HG03097 (cell line): ENCODE measurements around the gene PLCL2.

Experiments used
- ATAC-seq: cut with Tn5 transposase; IDR thresholded peaks from one replicate; pipeline ENCODE4 v1.9.1; 2021; ENCODE audit not compliant: unreplicated experiment, low FRiP score

Gene PLCL2

DNA sequence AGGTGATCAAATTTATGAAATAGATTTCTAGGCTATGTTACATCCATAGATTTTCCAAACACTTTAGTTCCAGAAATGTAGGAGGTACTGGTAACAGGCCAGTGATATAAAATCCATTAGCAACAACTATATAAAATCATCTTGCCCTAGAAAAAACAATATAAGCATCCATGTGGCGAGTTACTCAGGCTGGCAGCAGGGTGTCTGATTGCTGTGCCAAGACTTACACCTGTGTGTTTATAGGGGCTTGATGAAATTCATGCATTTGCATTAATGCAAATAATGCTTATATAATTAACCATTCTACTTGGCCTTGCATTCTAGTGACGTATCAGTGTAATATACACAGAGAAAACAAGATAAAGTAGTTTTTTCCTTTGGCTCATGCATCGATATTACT lies 153.4 kb downstream of the PLCL2 start:
- no peak for ATAC-seq

DNA sequence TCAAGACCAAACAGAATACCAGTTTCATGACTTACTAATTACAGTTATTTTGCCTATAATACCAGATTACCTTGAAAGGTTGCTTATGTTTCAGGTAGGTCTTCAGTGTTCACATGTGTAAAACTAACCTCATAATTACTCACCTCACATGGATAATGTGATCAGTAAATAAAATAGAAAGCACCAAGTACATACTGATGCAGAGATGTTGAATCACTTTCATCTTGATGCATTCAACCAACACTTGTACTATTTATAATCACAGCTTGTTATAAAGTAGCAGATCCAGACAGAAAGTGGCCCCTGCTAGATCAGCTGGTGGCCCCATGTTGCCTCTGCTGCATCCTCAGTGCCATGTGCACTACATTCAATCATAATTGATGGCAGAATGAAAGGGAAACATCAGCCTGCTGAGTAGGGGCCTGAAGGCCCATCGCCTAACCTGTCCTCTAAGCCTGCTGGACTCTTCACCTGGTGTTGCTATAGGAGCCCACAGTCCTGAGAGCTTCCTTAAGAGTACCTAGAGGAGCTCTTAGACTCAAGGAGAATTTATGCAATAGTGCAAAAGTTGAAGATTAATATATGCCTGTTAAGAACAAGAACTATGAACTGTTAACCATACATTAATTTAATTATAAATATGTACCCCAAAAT lies 154.3 kb downstream of the PLCL2 start:
- no peak for ATAC-seq

GRCh38 chr3:17039594-17039993 lies 154.8 kb downstream of the PLCL2 start:
- ATAC-seq: no peak

- ATAC-seq: no peak
Observed at GRCh38 chr3:17040322-17040989, 155.7 kb downstream of the PLCL2 start.

- ATAC-seq: no peak
Observed at GRCh38 chr3:17040990-17041377, 156.2 kb downstream of the PLCL2 start.

GRCh38 chr3:17044855-17045254 lies 160.1 kb downstream of the PLCL2 start:
- ATAC-seq: no peak

GRCh38 chr3:17045705-17046104 lies 160.9 kb downstream of the PLCL2 start:
- no peak for ATAC-seq

- ATAC-seq: no peak
Observed at GRCh38 chr3:17046623-17047022, 161.9 kb downstream of the PLCL2 start.

DNA sequence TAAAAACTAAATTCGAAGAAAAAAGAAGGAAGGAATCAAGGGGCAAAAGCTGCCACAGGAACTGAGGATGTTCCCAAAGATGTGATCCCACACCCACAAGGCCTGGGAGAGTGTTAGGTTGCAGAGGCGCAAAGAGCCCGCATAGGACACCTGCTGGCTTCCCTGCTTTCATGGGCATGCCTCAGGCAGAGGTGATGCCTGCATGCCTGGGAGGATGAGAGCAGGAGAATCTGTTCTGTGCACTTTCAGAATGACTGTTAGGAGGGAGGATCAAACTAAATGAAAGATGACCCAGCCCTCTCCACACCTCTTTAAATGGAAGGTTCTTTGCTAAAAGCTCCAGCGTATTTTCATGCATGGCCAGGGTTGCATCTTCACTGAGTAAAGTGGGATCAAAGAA lies 162.4 kb downstream of the PLCL2 start:
- no peak for ATAC-seq

- no peak for ATAC-seq
Observed at GRCh38 chr3:17047894-17048293, 163.1 kb downstream of the PLCL2 start.

- ATAC-seq: no peak
Observed at GRCh38 chr3:17050071-17050470, 165.3 kb downstream of the PLCL2 start.

DNA sequence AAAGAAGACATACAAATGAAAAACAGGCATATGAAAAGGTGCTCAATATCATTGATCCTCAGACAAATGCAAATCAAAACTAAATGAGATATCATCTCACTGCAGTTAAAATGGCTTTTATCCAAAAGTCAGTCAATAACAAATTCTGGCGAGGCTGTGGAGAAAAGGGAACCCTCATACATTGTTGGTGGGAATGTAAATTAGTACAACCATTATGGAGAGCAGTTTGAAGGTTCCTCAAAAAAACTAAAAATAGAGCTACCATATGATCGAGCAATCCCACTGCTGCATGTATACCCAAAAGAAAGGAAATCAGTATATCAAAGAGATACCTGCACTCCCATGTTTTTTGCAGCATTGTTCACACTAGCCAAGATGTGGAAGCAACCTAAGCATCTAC lies 165.8 kb downstream of the PLCL2 start:
- no peak for ATAC-seq

- no peak for ATAC-seq
Observed at GRCh38 chr3:17052363-17052762, 167.6 kb downstream of the PLCL2 start.

GRCh38 chr3:17054301-17054981 lies 169.7 kb downstream of the PLCL2 start:
- no peak for ATAC-seq

DNA sequence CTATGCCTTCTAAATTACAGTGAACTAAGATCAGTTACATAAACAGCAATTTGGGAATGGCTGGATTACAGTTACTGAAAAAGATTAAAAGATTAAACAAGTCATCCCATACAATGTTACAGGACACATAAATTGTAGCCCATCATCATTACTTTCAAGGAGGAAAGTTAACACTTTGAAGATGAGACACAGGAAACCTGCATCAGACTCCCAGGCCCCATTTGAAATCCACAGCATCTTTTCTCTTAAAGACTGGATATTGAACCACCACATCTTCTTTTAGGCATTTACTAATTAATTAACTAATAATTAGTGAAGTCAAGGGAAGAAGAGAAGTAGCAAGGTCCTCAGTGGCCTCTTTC lies 170.2 kb downstream of the PLCL2 start:
- no peak for ATAC-seq

DNA sequence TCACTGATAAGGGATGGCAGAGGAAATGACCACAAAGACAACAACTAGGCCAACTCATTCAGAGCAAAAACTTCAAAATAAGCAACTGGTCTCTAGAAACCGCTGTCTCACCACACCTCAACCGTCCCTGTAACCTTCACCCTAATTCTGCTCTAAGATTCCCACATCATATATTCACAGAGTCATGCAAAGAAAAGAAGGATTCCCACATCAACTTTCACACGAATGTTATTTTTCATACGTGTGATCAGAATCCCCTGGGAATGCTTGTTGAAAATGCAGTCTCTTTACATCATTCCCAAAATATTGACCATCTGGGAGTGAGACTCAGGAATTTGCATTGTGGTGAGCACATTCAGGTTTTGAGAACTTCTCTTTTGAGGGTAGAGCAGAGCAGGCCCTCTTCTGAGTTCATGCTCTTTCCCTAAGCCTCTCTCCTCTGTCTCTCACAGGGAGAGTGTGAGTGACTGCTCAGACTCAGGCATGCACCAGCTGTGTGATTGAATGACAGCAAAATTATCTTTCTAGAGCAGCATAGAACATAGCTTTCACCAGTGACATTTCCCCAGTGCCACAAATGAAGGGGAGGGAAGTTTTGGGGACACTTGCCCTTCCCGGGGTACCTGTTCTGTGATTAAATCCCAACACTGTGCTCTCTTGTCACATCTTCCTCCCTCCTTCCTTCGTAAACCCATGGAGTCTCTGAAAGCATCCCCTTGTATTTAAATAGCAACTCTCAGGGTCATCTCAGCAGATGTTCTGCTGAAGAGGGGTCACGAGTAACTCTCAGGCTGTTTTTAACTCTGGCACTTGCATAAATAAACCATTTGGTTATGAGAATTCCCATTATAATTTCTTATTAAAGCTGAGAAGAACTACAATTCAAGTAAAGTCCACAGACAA lies 170.9 kb downstream of the PLCL2 start:
- ATAC-seq: no peak

DNA sequence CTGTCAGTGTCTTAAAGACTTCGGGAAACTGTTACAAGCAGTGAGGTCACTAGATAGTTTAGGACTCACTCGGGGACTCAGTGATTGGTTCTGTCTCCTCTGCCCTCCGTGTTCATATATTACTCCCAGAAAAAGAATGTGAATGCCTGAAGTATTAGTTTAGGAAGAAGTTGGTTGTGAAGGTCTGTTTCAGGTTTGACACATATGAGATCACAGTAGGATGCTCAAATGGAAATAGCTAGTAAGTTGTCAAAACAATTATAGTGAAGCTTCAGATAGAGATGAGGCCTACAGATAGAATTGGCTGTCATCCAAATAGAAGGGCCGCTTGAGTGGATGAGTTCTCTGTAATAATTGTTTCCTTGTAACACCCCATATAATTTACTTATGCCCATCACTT lies 172.6 kb downstream of the PLCL2 start:
- ATAC-seq: no peak

GRCh38 chr3:17059989-17060550 lies 175.3 kb downstream of the PLCL2 start:
- ATAC-seq: no peak

DNA sequence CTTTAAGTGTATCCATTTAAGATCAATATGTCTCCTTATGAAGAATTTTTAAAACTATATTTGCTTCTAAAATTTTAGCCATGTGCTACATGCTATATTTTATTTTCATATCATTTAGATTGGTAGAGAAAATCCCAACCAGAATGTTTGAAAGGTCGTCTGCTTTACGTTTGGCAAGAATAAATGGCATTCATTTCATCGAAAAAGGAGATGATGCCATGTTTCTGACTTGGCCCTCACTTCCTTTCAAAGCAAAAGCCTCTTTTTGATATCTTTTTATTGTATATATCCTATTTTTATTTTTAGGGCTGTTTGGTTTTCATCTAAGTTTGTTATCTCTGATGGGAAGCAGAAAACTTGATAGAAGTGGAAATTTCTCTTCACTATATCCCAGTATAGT lies 176.2 kb downstream of the PLCL2 start:
- ATAC-seq: no peak

DNA sequence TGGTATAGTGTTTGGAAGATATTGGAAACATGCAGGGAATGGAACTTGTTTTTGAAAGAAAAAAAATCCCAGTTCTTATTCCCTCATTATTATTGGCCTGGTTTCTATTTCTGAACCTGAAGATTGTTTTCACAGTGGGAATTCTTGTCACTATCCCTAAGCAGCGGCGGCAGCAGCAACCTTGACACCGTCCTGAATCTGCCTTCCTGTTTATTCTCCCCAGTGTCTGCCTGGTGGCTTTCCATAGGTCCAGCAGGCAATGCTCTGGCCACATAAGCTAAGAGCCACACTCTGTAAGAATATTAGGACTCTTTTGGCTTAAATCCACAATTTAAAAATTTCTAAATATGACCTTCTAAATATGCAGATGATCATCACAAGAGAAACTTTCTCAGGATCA lies 178.0 kb downstream of the PLCL2 start:
- ATAC-seq: no peak

DNA sequence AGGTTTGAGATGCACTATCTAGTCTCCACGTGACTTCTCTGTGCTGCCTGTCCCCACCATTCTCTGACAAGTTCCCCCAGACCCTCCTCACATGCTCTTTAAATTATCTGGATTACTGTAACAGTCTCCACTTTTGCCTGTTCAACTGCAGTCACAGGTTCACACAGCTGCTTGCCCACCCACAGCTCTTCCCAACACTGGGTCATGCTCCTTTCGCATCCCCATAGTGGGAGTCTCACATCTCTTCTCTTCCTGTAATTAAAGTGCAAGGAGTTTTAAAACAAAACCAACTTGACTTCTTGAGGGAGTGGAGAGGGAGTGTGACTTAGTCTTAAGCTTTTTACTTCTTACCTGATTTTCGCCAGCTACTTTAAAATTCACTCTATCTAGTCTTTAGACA lies 178.8 kb downstream of the PLCL2 start:
- no peak for ATAC-seq
